HCT116 (cell line): Measurements from ENCODE around the gene UPF1. TPM values are rescaled to one million over a fixed set of nuclear protein-coding genes. Genes with fewer than 3 reads are reported as not detected.

ENCODE experiments used
- ATAC-seq: fragments of 200-7000 bp; cut with Tn5 transposase; 2 replicates; pipeline ENCODE4 v1.9.1; 2020; ENCODE audit warnings: mild to moderate bottlenecking, moderate library complexity
- BruUV-seq: library from RNA; stranded (reverse); fragments of 400-500 nt; replicated peaks from 2 replicates; lab custom pipeline; 2021; lab: Mats Ljungman, UMichigan
- CTCF ChIA-PET: fragments of 300-600 bp; sonication (Branson Sonifier 250); formaldehyde crosslinking; loops from one replicate; lab custom pipeline; 2021; ENCODE audit warnings: antibody characterized with exemption; lab: Charles Lee
- POLR2A ChIA-PET: fragments of 300-600, 350-600 bp; sonication (Branson Sonifier 250); formaldehyde crosslinking; loops from one replicate; lab custom pipeline; 2021; ENCODE audit warnings: antibody characterized with exemption; lab: Charles Lee
- RAD21 ChIA-PET, 2 experiments: fragments of 300-600 bp; sonication (Branson Sonifier 250); formaldehyde crosslinking; loops; one replicate each; lab custom pipeline; 2023; ENCODE audit warnings: low total read pairs in 2 of 2; ENCODE audit not compliant: uncharacterized antibody in 2 of 2, unreplicated experiment in 2 of 2, low non-redundant PET in 1 of 2; lab: Charles Lee
- DNase-seq: peaks from one replicate; pipeline ENCODE4 v3.0.0-alpha.2; 2010; ENCODE audit warnings: low read depth, low spot score
- H2AFZ ChIP-seq: fragments of 200-600 bp; shearing (Covaris generic), sonication (generic); 2 replicates; pipeline ENCODE4 v1.6.1; 2017; ENCODE audit warnings: low read depth, mixed run types, mixed read lengths, antibody characterized with exemption, low read length; ENCODE audit not compliant: poor library complexity, severe bottlenecking
- H3K27ac ChIP-seq: 2 replicates; pipeline ENCODE4 v1.5.1; 2012; ENCODE audit warnings: low read depth, low read length
- H3K27me3 ChIP-seq: fragments of 200-600 bp; sonication (generic); 2 replicates; pipeline ENCODE4 v1.6.1; 2016; ENCODE audit warnings: mixed run types, low read length, mixed read lengths; ENCODE audit not compliant: insufficient read depth
- H3K36me3 ChIP-seq, 2 experiments: fragments of 200-500 bp in 1 of 2; fragments of 200-600 bp in 1 of 2; sonication (Bioruptor generic) in 1 of 2; sonication (generic) in 1 of 2; 2 replicates each; pipeline versions ENCODE4 v1.5.1 to v1.6.1; 2014 to 2016; ENCODE audit warnings: low read length in 2 of 2, inconsistent platforms in 1 of 2, mixed read lengths in 1 of 2, mixed run types in 1 of 2; ENCODE audit not compliant: insufficient read depth in 2 of 2, control insufficient read depth in 1 of 2
- H3K4me1 ChIP-seq, 2 experiments: fragments of 200-600 bp in 1 of 2; sonication (generic) in 1 of 2; 2 replicates each; pipeline versions ENCODE4 v1.5.1 to v1.6.1; 2012 to 2017; ENCODE audit warnings: low read length in 2 of 2, inconsistent platforms in 1 of 2, mild to moderate bottlenecking in 1 of 2, mixed read lengths in 1 of 2, mixed run types in 1 of 2, moderate library complexity in 1 of 2; ENCODE audit not compliant: insufficient read depth in 2 of 2, control insufficient read depth in 1 of 2
- H3K4me2 ChIP-seq: fragments of 200-600 bp; sonication (generic); 2 replicates; pipeline ENCODE4 v1.6.1; 2017; ENCODE audit warnings: mixed run types, low read length, mixed read lengths
- H3K4me3 ChIP-seq, 2 experiments: fragments of 200-600 bp in 1 of 2; sonication (generic) in 1 of 2; replicated peaks in 1 of 2; 2 replicates each; pipeline ENCODE4 v1.5.1; 2011 to 2016; ENCODE audit warnings: low read length in 2 of 2, control low read depth in 1 of 2, low read depth in 1 of 2, mild to moderate bottlenecking in 1 of 2, mixed read lengths in 1 of 2, mixed run types in 1 of 2
- H3K79me2 ChIP-seq: fragments of 200-600 bp; sonication (generic); 2 replicates; pipeline ENCODE4 v1.6.1; 2017; ENCODE audit warnings: mild to moderate bottlenecking, mixed run types, low read length, moderate library complexity, mixed read lengths; ENCODE audit not compliant: insufficient read depth
- H3K9ac ChIP-seq: fragments of 200-600 bp; sonication (generic); 2 replicates; pipeline ENCODE4 v1.6.1; 2016; ENCODE audit warnings: low read length, mixed read lengths
- H3K9me2 ChIP-seq: fragments of 200-600 bp; sonication (generic), shearing (Covaris generic); 2 replicates; pipeline ENCODE4 v1.6.1; 2017; ENCODE audit warnings: mixed run types, mild to moderate bottlenecking, moderate library complexity; ENCODE audit not compliant: insufficient read depth
- H3K9me3 ChIP-seq, 2 experiments: fragments of 200-500 bp in 1 of 2; fragments of 200-600 bp in 1 of 2; sonication (Bioruptor generic) in 1 of 2; sonication (generic) in 1 of 2; 2 replicates each; pipeline ENCODE4 v1.6.1; 2014 to 2017; ENCODE audit warnings: low read length in 2 of 2, mixed read lengths in 2 of 2, inconsistent platforms in 1 of 2, low read depth in 1 of 2, mild to moderate bottlenecking in 1 of 2, mixed run types in 1 of 2, moderate library complexity in 1 of 2; ENCODE audit not compliant: control insufficient read depth in 1 of 2, insufficient read depth in 1 of 2
- H4K20me1 ChIP-seq: fragments of 200-600 bp; sonication (generic), shearing (Covaris generic); 2 replicates; pipeline ENCODE4 v1.6.1; 2017; ENCODE audit warnings: mixed run types, mild to moderate bottlenecking, moderate library complexity; ENCODE audit not compliant: insufficient read depth
- ATF3 ChIP-seq: IDR thresholded peaks from 2 replicates; pipeline ENCODE4 v1.6.1; 2012
- CEBPB ChIP-seq: IDR thresholded peaks from 2 replicates; pipeline ENCODE4 v1.6.1; 2012; ENCODE audit warnings: low read depth
- CTCF ChIP-seq, 3 experiments: fragments of 200-600 bp in 1 of 3; sonication (generic) in 1 of 3; IDR thresholded peaks in 2 of 3; conservative IDR thresholded peaks in 1 of 3; 2 replicates each; pipeline ENCODE4 v1.5.1; 2012 to 2017; ENCODE audit warnings: low read depth in 2 of 3, low read length in 2 of 3, antibody characterized with exemption in 1 of 3, borderline replicate concordance in 1 of 3, control low read depth in 1 of 3, mild to moderate bottlenecking in 1 of 3, mixed read lengths in 1 of 3, mixed run types in 1 of 3, moderate library complexity in 1 of 3; ENCODE audit not compliant: insufficient read depth in 1 of 3
- EGR1 ChIP-seq: IDR thresholded peaks from 2 replicates; pipeline ENCODE4 v1.6.1; 2012; ENCODE audit warnings: low read depth
- ELF1 ChIP-seq: IDR thresholded peaks from 2 replicates; pipeline ENCODE4 v1.6.1; 2012; ENCODE audit warnings: low read depth, borderline replicate concordance
- EZH2 ChIP-seq: fragments of 200-600 bp; sonication (generic); IDR thresholded peaks from 2 replicates; pipeline ENCODE4 v1.6.1; 2017; ENCODE audit warnings: antibody characterized with exemption, mixed run types
- EZH2phosphoT487 ChIP-seq: fragments of 200-600 bp; IDR thresholded peaks from 2 replicates; pipeline ENCODE4 v1.6.1; 2018; ENCODE audit warnings: antibody characterized with exemption, borderline replicate concordance
- FOSL1 ChIP-seq: IDR thresholded peaks from 2 replicates; pipeline ENCODE4 v1.6.1; 2012; ENCODE audit warnings: low read depth
- JUND ChIP-seq: IDR thresholded peaks from 2 replicates; pipeline ENCODE4 v1.6.1; 2012
- POLR2A ChIP-seq: IDR thresholded peaks from 2 replicates; pipeline ENCODE4 v1.7.0; 2011; ENCODE audit warnings: borderline replicate concordance; ENCODE audit not compliant: insufficient read depth, insufficient read length; ENCODE audit errors: extremely low read depth
- POLR2AphosphoS5 ChIP-seq: IDR thresholded peaks from 2 replicates; pipeline ENCODE4 v1.6.1; 2011; ENCODE audit warnings: mild to moderate bottlenecking, low read depth, low read length, moderate library complexity
- REST ChIP-seq: IDR thresholded peaks from 2 replicates; pipeline ENCODE4 v1.6.1; 2012; ENCODE audit warnings: low read depth
- SIN3A ChIP-seq: IDR thresholded peaks from 2 replicates; pipeline ENCODE4 v1.6.1; 2012; ENCODE audit warnings: low read depth
- SRF ChIP-seq: IDR thresholded peaks from 2 replicates; pipeline ENCODE4 v1.6.1; 2012; ENCODE audit warnings: low read depth
- TCF7L2 ChIP-seq: IDR thresholded peaks from 2 replicates; pipeline ENCODE4 v1.7.0; 2011; ENCODE audit warnings: borderline replicate concordance, inconsistent platforms; ENCODE audit not compliant: insufficient read depth, insufficient read length; ENCODE audit errors: extremely low read depth
- ZFX ChIP-seq: fragments of 450-650 bp; IDR thresholded peaks from 2 replicates; pipeline ENCODE4 v1.6.1; 2017
- ZNF274 ChIP-seq: fragments of 200-500 bp; sonication (Bioruptor generic); IDR thresholded peaks from 2 replicates; pipeline ENCODE4 v1.6.1; 2014; ENCODE audit warnings: mild to moderate bottlenecking, low read depth, low read length, inconsistent platforms
- intact Hi-C: fragments of 100-400 bp; cut with micrococcal nuclease; formaldehyde crosslinking; loops from 2 replicates; pipeline ENCODE4 v1.10.0; 2022
- total RNA-seq: library from RNA; stranded (reverse); gene quantifications from one replicate; pipeline ENCODE4 v1.2.1, GENCODE V29; 2021; ENCODE audit not compliant: unreplicated experiment
- TF ChIP-seq, protein P1 (sequence below): IDR thresholded peaks from 2 replicates; pipeline ENCODE4 v1.6.1; 2011; ENCODE audit warnings: mild to moderate bottlenecking, low read length, moderate library complexity; ENCODE audit not compliant: insufficient replicate concordance; ENCODE audit errors: extremely low read depth
- TF ChIP-seq, protein P2 (sequence below): IDR thresholded peaks from 2 replicates; pipeline ENCODE4 v1.6.1; 2012

UPF1 gene
- total RNA-seq, 1 experiment from 2014 or later = 78.5 TPM

DNA sequence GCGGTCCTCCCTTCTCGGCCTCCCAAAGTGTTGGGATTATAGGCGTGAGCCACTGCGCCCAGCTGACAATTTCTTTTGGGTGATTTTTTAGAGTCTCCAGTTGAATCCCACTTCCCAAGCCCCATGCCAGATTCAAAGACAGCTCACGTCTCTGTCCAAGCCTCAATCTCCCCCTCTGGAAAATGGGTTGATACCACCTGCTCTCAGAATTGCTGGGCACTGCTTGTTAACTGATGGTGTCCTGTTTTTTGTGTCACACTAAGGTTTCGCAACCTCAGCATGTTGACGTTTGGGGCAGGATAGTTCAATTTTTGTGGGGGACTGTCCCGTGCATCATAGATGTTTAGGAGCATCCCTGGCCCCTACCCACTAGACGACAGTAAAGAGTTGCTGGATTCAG is 14.2 kb upstream of the UPF1 start:
- Histone ChIP-seq H3K27ac (no peak overlapping the region), H3K4me3 (no peak overlapping the region)
- TF ChIP-seq, protein P1, sequence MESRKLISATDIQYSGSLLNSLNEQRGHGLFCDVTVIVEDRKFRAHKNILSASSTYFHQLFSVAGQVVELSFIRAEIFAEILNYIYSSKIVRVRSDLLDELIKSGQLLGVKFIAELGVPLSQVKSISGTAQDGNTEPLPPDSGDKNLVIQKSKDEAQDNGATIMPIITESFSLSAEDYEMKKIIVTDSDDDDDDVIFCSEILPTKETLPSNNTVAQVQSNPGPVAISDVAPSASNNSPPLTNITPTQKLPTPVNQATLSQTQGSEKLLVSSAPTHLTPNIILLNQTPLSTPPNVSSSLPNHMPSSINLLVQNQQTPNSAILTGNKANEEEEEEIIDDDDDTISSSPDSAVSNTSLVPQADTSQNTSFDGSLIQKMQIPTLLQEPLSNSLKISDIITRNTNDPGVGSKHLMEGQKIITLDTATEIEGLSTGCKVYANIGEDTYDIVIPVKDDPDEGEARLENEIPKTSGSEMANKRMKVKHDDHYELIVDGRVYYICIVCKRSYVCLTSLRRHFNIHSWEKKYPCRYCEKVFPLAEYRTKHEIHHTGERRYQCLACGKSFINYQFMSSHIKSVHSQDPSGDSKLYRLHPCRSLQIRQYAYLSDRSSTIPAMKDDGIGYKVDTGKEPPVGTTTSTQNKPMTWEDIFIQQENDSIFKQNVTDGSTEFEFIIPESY = no peak
- TF ChIP-seq TCF7L2 (no peak), REST (no peak), POLR2A (no peak), SIN3A (no peak), ZNF274 (no peak), JUND (no peak), CTCF (IDR thresholded peaks at IDR 0.05 in 2 of 3, conservative IDR thresholded peaks at IDR 0.05 in 1 of 3; ENCODE audit: borderline replicate concordance in 1 of 3, insufficient read depth in 1 of 3, low read depth in 2 of 3, low read length in 2 of 3) (no peak), EZH2phosphoT487 (no peak), EZH2 (no peak), FOSL1 (no peak), POLR2AphosphoS5 (no peak), ATF3 (no peak), ZFX (no peak), ELF1 (no peak), SRF (no peak), CEBPB (no peak), EGR1 (no peak)
- TF ChIP-seq, protein P2, sequence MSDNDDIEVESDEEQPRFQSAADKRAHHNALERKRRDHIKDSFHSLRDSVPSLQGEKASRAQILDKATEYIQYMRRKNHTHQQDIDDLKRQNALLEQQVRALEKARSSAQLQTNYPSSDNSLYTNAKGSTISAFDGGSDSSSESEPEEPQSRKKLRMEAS = no peak
- TF ChIP-seq, all 23 proteins: peak for 0
- BruUV-seq = no TSS peak
- intact Hi-C loops = no loop called here
- DNase-seq (no peak), ATAC-seq (no peak)
- H3K27me3 ChIP-seq = no peaks in the 10 kb centered on the region; the same call in 1 of the 2 replicates
- no peaks in the 10 kb centered on the region for H4K20me1 ChIP-seq
- H3K9ac ChIP-seq = no peak overlapping the region
- no peak overlapping the region for H2AFZ ChIP-seq
- H3K79me2 ChIP-seq = no peaks in the 10 kb centered on the region
- no peaks in the 10 kb centered on the region for H3K9me2 ChIP-seq
- no peaks in the 10 kb centered on the region for H3K36me3 ChIP-seq
- H3K4me2 ChIP-seq = no peak overlapping the region
- ChIA-PET POLR2A (no interaction called here), CTCF (no interaction called here), RAD21 (no interaction called here)
- H3K9me3 ChIP-seq = no peaks in the 10 kb centered on the region
- H3K4me1 ChIP-seq = no peaks in the 10 kb centered on the region
